SK-N-SH (cell line): Measurements from ENCODE around the gene SORD. TPM values are rescaled to one million over a fixed set of nuclear protein-coding genes. Genes with fewer than 3 reads are reported as not detected.

ENCODE experiments used
- CTCF ChIA-PET: fragments of 300-600, 350-600 bp; formaldehyde crosslinking; extraction: SDS; loops from one replicate; lab custom pipeline; 2021; lab: Yijun Ruan, JAX
- POLR2A ChIA-PET: fragments of 350-600 bp; sonication (Branson Sonifier 250); formaldehyde crosslinking; extraction: SDS; loops from one replicate; lab custom pipeline; 2020; ENCODE audit warnings: antibody characterized with exemption, inconsistent platforms; lab: Yijun Ruan, JAX
- DNase-seq: peaks from one replicate; pipeline ENCODE4 v3.0.0; 2012
- H2AFZ ChIP-seq: fragments of 200-600 bp; sonication (generic); 2 replicates; pipeline ENCODE4 v1.8.1; 2016; ENCODE audit warnings: antibody characterized with exemption, mild to moderate bottlenecking, low read depth
- H3F3A ChIP-seq: fragments of 200-600 bp; sonication (generic); replicated peaks from 2 replicates; pipeline ENCODE3; 2016; ENCODE audit warnings: antibody characterized with exemption, mild to moderate bottlenecking; ENCODE audit not compliant: insufficient read depth
- H3K27ac ChIP-seq, 2 experiments: fragments of 200-500 bp in 1 of 2; fragments of 200-600 bp in 1 of 2; sonication (Bioruptor generic) in 1 of 2; sonication (generic), shearing (Covaris generic) in 1 of 2; 2 replicates each; pipeline versions ENCODE4 v1.5.1 to v1.6.1; 2014 to 2016; ENCODE audit warnings: low read depth in 2 of 2, inconsistent platforms in 1 of 2, low read length in 1 of 2, mild to moderate bottlenecking in 1 of 2, mixed read lengths in 1 of 2
- H3K27me3 ChIP-seq: fragments of 200-600 bp; sonication (generic), shearing (Covaris generic); 2 replicates; pipeline ENCODE4 v1.6.1; 2016; ENCODE audit warnings: mixed run types; ENCODE audit not compliant: insufficient read depth
- H3K36me3 ChIP-seq, 2 experiments: fragments of 200-500 bp in 1 of 2; fragments of 200-600 bp in 1 of 2; sonication (Bioruptor generic) in 1 of 2; sonication (generic) in 1 of 2; replicated peaks in 1 of 2; 2 replicates each; pipeline versions ENCODE3 to v1.5.1; 2014 to 2016; ENCODE audit warnings: low read length in 1 of 2, mild to moderate bottlenecking in 1 of 2; ENCODE audit not compliant: insufficient read depth in 2 of 2, control insufficient read depth in 1 of 2
- H3K4me1 ChIP-seq, 2 experiments: fragments of 200-500 bp in 1 of 2; fragments of 200-600 bp in 1 of 2; sonication (Bioruptor generic) in 1 of 2; sonication (generic), shearing (Covaris generic) in 1 of 2; 2 replicates each; pipeline versions ENCODE4 v1.5.1 to v1.6.1; 2014 to 2016; ENCODE audit warnings: low read depth in 1 of 2, low read length in 1 of 2, mixed run types in 1 of 2; ENCODE audit not compliant: insufficient read depth in 2 of 2, control insufficient read depth in 1 of 2
- H3K4me2 ChIP-seq: fragments of 200-600 bp; sonication (generic), shearing (Covaris generic); 2 replicates; pipeline ENCODE4 v1.6.1; 2017; ENCODE audit warnings: mixed run types
- H3K4me3 ChIP-seq, 2 experiments: fragments of 200-500 bp in 1 of 2; fragments of 200-600 bp in 1 of 2; sonication (Bioruptor generic) in 1 of 2; sonication (generic), shearing (Covaris generic) in 1 of 2; 2 replicates each; pipeline versions ENCODE4 v1.5.1 to v1.8.1; 2014 to 2016; ENCODE audit warnings: low read depth in 2 of 2, inconsistent platforms in 1 of 2, low read length in 1 of 2, mild to moderate bottlenecking in 1 of 2, mixed read lengths in 1 of 2, moderate library complexity in 1 of 2
- H3K79me2 ChIP-seq: fragments of 200-600 bp; sonication (generic); 2 replicates; pipeline ENCODE4 v1.8.1; 2017; ENCODE audit warnings: mild to moderate bottlenecking; ENCODE audit not compliant: insufficient read depth
- H3K9ac ChIP-seq: fragments of 200-600 bp; sonication (generic); 2 replicates; pipeline ENCODE4 v1.6.1; 2017; ENCODE audit warnings: mixed run types
- H3K9me2 ChIP-seq: fragments of 200-600 bp; sonication (generic); 2 replicates; pipeline ENCODE4 v1.6.1; 2017; ENCODE audit warnings: mixed run types
- H3K9me3 ChIP-seq: fragments of 200-600 bp; sonication (generic); 2 replicates; pipeline ENCODE4 v1.6.1; 2017; ENCODE audit warnings: mixed run types, mild to moderate bottlenecking, moderate library complexity
- H4K20me1 ChIP-seq: fragments of 200-600 bp; sonication (generic); 2 replicates; pipeline ENCODE4 v1.6.1; 2017; ENCODE audit warnings: mild to moderate bottlenecking, mixed run types; ENCODE audit not compliant: insufficient read depth
- CTCF ChIP-seq: fragments of 200-600 bp; sonication (generic); IDR thresholded peaks from 2 replicates; pipeline ENCODE4 v1.6.1; 2017; ENCODE audit warnings: antibody characterized with exemption, mild to moderate bottlenecking, moderate library complexity
- ELF1 ChIP-seq: IDR thresholded peaks from 2 replicates; pipeline ENCODE4 v1.4.0; 2012
- EZH2phosphoT487 ChIP-seq: fragments of 200-600 bp; sonication (generic); IDR thresholded peaks from 2 replicates; pipeline ENCODE4 v1.6.1; 2017; ENCODE audit warnings: low read depth, mixed run types, mild to moderate bottlenecking, antibody characterized with exemption, moderate library complexity, borderline replicate concordance
- FOXM1 ChIP-seq: IDR thresholded peaks from 2 replicates; pipeline ENCODE4 v1.4.0; 2012; ENCODE audit warnings: low read depth, mild to moderate bottlenecking
- GATA2 ChIP-seq: sonication (generic); formaldehyde crosslinking; IDR thresholded peaks from 2 replicates; pipeline ENCODE4 v1.5.0; 2020; ENCODE audit warnings: mild to moderate bottlenecking, missing genetic modification reagents
- MAX ChIP-seq: IDR thresholded peaks from 2 replicates; pipeline ENCODE4 v1.4.0; 2012; ENCODE audit warnings: low read depth
- MEF2A ChIP-seq: IDR thresholded peaks from 2 replicates; pipeline ENCODE4 v1.4.0; 2012; ENCODE audit warnings: low read depth, borderline replicate concordance
- REST ChIP-seq: IDR thresholded peaks from 2 replicates; pipeline ENCODE4 v1.6.1; 2012; ENCODE audit warnings: mild to moderate bottlenecking, low read depth, low read length, moderate library complexity
- RXRA ChIP-seq: IDR thresholded peaks from 2 replicates; pipeline ENCODE4 v1.4.0; 2012; ENCODE audit warnings: low read depth, mild to moderate bottlenecking, borderline replicate concordance
- SMC3 ChIP-seq: IDR thresholded peaks from 2 replicates; pipeline ENCODE4 v1.6.1; 2012; ENCODE audit warnings: low read depth, low read length, improper control_type of control experiment
- TCF12 ChIP-seq: IDR thresholded peaks from 2 replicates; pipeline ENCODE4 v1.4.0; 2012
- WGBS: methylation state at CpG from one replicate; pipeline ENCODE4 v1.1.6; 2017; ENCODE audit warnings: low lambda C conversion rate; 5-methylcytosine and 5-hydroxymethylcytosine counted together
- polyA plus RNA-seq, 3 experiments: library from polyadenylated mRNA; depleted of rRNA; stranded (reverse); fragments of >200 nt; gene quantifications; 2 replicates each; pipeline ENCODE4 v1.2.3, GENCODE V29; 2012

SORD gene
- polyA plus RNA-seq, 1 of the 3 experiments (the other 2 are of a cell fraction) = 35.1 TPM

- Histone ChIP-seq H3K9me2 (no peaks in the 10 kb centered on the region), H3K36me3 (no peaks in the 10 kb centered on the region), H3K27ac (no peak overlapping the region), H2AFZ (no peak overlapping the region), H4K20me1 (no peaks in the 10 kb centered on the region), H3K4me2 (no peak overlapping the region; the same call in 1 of the 2 replicates), H3K27me3 (0 out of 2 replicates have a peak, but pooled peaks cover 8% of the 10 kb centered on the region), H3K9me3 (no peaks in the 10 kb centered on the region)
- CTCF ChIA-PET = interaction anchor here (0.6 kb wide), 1 partner anchor 698 kb away, joined by 3 read pairs; no protein-coding TSS in a partner anchor
- WGBS = 20% methylated on average over 2 of the region's 2 CpGs
- POLR2A ChIA-PET = no interaction called here
- no peak for TF ChIP-seq TCF12
- TF ChIP-seq, all 33 proteins: peak for 0
- Histone ChIP-seq H3K9ac (no peak overlapping the region), H3K4me3 (no peak overlapping the region), H3K79me2 (no peaks in the 10 kb centered on the region), H3K4me1 (no peaks in the 10 kb centered on the region), H3F3A (no peaks in the 10 kb centered on the region)
- no peak for DNase-seq
Measured at GRCh38 chr15:45091576-45091975, 68.6 kb downstream of the SORD start.

- CTCF ChIA-PET = interaction anchor here (1.9 kb wide), 1 partner anchor 25 kb away, joined by 8 read pairs; no protein-coding TSS in a partner anchor
Measured at GRCh38 chr15:45093013-45093412, 70.0 kb downstream of the SORD start.

More at GRCh38 chr15:45093013-45093412, 70.0 kb downstream of the SORD start:
- Histone ChIP-seq H3K9me2 (no peaks in the 10 kb centered on the region), H3K79me2 (no peaks in the 10 kb centered on the region), H3K4me3 (no peak overlapping the region), H3K27me3 (0 out of 2 replicates have a peak, but pooled peaks cover 13% of the 10 kb centered on the region), H4K20me1 (no peaks in the 10 kb centered on the region), H3K4me2 (no peak overlapping the region), H3F3A (no peaks in the 10 kb centered on the region), H3K36me3 (no peaks in the 10 kb centered on the region), H2AFZ (no peak overlapping the region), H3K27ac (no peak overlapping the region), H3K4me1 (no peaks in the 10 kb centered on the region), H3K9ac (no peak overlapping the region), H3K9me3 (no peaks in the 10 kb centered on the region)
- no peak for TF ChIP-seq EZH2phosphoT487
- no peak for TF ChIP-seq REST
- no peak for TF ChIP-seq MAX
- no peak for TF ChIP-seq MEF2A
- TF ChIP-seq CTCF = no peak
- TF ChIP-seq GATA2 (CRISPR knock-in tag) = no peak
- no peak for TF ChIP-seq SMC3
- no peak for TF ChIP-seq ELF1
- TF ChIP-seq TCF12 = no peak
- no peak for TF ChIP-seq FOXM1
- TF ChIP-seq RXRA = no peak
- POLR2A ChIA-PET = no interaction called here
- WGBS = 58% methylated on average over 4 of the region's 4 CpGs
- no peak for DNase-seq
